Ectodermal cell (in vitro differentiated cells): ENCODE results near the gene RAMP1.
"Not testable (repeated sequence)": the region's sequence is repeated elsewhere in the genome, so short reads cannot be mapped to it uniquely, and the experiment has no call there.

Experiments used
- H3K27ac ChIP-seq: 2 replicates; pipeline ENCODE4 v1.7.0; 2013; ENCODE audit warnings: mild to moderate bottlenecking, low read depth, low read length; ENCODE audit not compliant: insufficient read depth, poor library complexity, severe bottlenecking
- H3K27me3 ChIP-seq: 2 replicates; pipeline ENCODE4 v1.7.0; 2013; ENCODE audit warnings: mild to moderate bottlenecking, low read length; ENCODE audit not compliant: insufficient read depth, control insufficient read depth, poor library complexity, severe bottlenecking
- H3K36me3 ChIP-seq: one replicate; pipeline ENCODE4 v1.7.0; 2013; ENCODE audit warnings: low read length; ENCODE audit not compliant: control insufficient read depth, insufficient read depth
- H3K4me1 ChIP-seq: one replicate; pipeline ENCODE4 v1.7.0; 2013; ENCODE audit warnings: low read length; ENCODE audit not compliant: control insufficient read depth, insufficient read depth
- H3K4me3 ChIP-seq: 2 replicates; pipeline ENCODE4 v1.7.0; 2013; ENCODE audit warnings: low read depth, low read length, control low read depth; ENCODE audit not compliant: insufficient read depth
- H3K9me3 ChIP-seq: 2 replicates; pipeline ENCODE4 v1.7.0; 2013; ENCODE audit warnings: mild to moderate bottlenecking, low read length, moderate library complexity; ENCODE audit not compliant: control insufficient read depth
- WGBS, 2 experiments: methylation state at CpG; one replicate each; pipeline ENCODE4 v1.1.7; 2013; ENCODE audit warnings: missing lambda C conversion rate in 2 of 2; 5-methylcytosine and 5-hydroxymethylcytosine counted together

Gene RAMP1

GRCh38 chr2:237833546-237833945 lies 25.9 kb upstream of the RAMP1 start:
- Histone ChIP-seq H3K4me3 (no peak overlapping the region), H3K27ac (no peak overlapping the region), H3K36me3 (no peaks in the 10 kb centered on the region), H3K9me3 (no peaks in the 10 kb centered on the region), H3K4me1 (no peaks in the 10 kb centered on the region), H3K27me3 (no peaks in the 10 kb centered on the region)
- 100% methylated on average over 1 of the region's 1 CpG; no CpG with 5 or more reads in 1 of the 2 experiments for WGBS, 2 experiments

GRCh38 chr2:237835372-237835771 lies 24.1 kb upstream of the RAMP1 start:
- H3K4me3 ChIP-seq = no peak overlapping the region
- H3K9me3 ChIP-seq = no peaks in the 10 kb centered on the region
- no peaks in the 10 kb centered on the region for H3K4me1 ChIP-seq
- no peaks in the 10 kb centered on the region for H3K27me3 ChIP-seq
- H3K27ac ChIP-seq = no peak overlapping the region
- H3K36me3 ChIP-seq = no peaks in the 10 kb centered on the region
- 90 to 93% methylated on average over 3 of the region's 3 CpGs for WGBS, 2 experiments

GRCh38 chr2:237841051-237841450 lies 18.4 kb upstream of the RAMP1 start:
- Histone ChIP-seq H3K9me3 (no peaks in the 10 kb centered on the region), H3K27ac (no peak overlapping the region), H3K4me1 (no peaks in the 10 kb centered on the region), H3K4me3 (no peak overlapping the region), H3K27me3 (no peaks in the 10 kb centered on the region), H3K36me3 (no peaks in the 10 kb centered on the region)
- WGBS, 2 experiments = 80 to 92% methylated on average over 3 of the region's 4 CpGs

DNA sequence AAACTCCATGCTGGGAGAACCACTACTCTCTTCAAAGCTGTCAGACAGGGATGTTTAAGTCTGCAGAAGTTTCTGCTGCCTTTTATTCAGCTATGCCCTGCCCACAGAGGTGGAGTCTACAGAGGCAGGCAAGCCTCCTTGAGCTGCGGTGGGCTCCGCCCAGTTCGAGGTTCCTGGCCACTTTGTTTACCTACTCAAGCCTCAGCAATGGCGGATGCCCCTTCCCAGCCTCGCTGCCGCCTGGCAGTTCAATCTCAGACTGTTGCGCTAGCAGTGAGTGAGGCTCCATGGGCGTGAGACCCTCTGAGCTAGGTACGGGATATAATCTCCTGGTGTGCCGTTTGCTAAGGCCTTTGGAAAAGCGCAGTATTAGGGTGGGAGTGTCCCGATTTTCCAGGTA lies 10.5 kb upstream of the RAMP1 start:
- H3K36me3 ChIP-seq, H3K27me3 ChIP-seq, H3K4me1 ChIP-seq, H3K9me3 ChIP-seq, H3K27ac ChIP-seq, H3K4me3 ChIP-seq: not testable (repeated sequence)
- 94 to 96% methylated on average over 12 of the region's 12 CpGs for WGBS, 2 experiments

GRCh38 chr2:237854295-237854694 lies 5.1 kb upstream of the RAMP1 start:
- Histone ChIP-seq H3K4me1 (peaks cover 20% of the 10 kb centered on the region), H3K27ac (no peak overlapping the region), H3K27me3 (peaks cover 15% of the 10 kb centered on the region), H3K36me3 (no peaks in the 10 kb centered on the region), H3K9me3 (no peaks in the 10 kb centered on the region), H3K4me3 (no peak overlapping the region)
- 71 to 81% methylated on average over 3 of the region's 3 CpGs for WGBS, 2 experiments

GRCh38 chr2:237857791-237858190 lies 1.6 kb upstream of the RAMP1 start:
- Histone ChIP-seq H3K27me3 (peaks cover 48% of the 10 kb centered on the region), H3K27ac (no peak overlapping the region), H3K4me3 (no peak overlapping the region), H3K4me1 (peaks cover 20% of the 10 kb centered on the region), H3K9me3 (no peaks in the 10 kb centered on the region), H3K36me3 (no peaks in the 10 kb centered on the region)
- WGBS, 2 experiments = 83 to 86% methylated on average over 8 of the region's 8 CpGs

- Histone ChIP-seq H3K27ac (no peak overlapping the region), H3K4me1 (peaks cover 20% of the 10 kb centered on the region), H3K4me3 (no peak overlapping the region), H3K9me3 (no peaks in the 10 kb centered on the region), H3K27me3 (peaks cover 48% of the 10 kb centered on the region), H3K36me3 (no peaks in the 10 kb centered on the region)
- 40 to 46% methylated on average over 14 of the region's 14 CpGs for WGBS, 2 experiments
Measured at GRCh38 chr2:237858294-237859081, 935 bp upstream of the RAMP1 start.

GRCh38 chr2:237859082-237859433 lies 365 bp upstream of the RAMP1 start:
- Histone ChIP-seq H3K4me1 (peaks cover 22% of the 10 kb centered on the region), H3K4me3 (no peak overlapping the region), H3K36me3 (no peaks in the 10 kb centered on the region), H3K9me3 (no peaks in the 10 kb centered on the region), H3K27ac (no peak overlapping the region), H3K27me3 (peaks cover 48% of the 10 kb centered on the region)
- 58 to 60% methylated on average over 15 of the region's 15 CpGs for WGBS, 2 experiments

DNA sequence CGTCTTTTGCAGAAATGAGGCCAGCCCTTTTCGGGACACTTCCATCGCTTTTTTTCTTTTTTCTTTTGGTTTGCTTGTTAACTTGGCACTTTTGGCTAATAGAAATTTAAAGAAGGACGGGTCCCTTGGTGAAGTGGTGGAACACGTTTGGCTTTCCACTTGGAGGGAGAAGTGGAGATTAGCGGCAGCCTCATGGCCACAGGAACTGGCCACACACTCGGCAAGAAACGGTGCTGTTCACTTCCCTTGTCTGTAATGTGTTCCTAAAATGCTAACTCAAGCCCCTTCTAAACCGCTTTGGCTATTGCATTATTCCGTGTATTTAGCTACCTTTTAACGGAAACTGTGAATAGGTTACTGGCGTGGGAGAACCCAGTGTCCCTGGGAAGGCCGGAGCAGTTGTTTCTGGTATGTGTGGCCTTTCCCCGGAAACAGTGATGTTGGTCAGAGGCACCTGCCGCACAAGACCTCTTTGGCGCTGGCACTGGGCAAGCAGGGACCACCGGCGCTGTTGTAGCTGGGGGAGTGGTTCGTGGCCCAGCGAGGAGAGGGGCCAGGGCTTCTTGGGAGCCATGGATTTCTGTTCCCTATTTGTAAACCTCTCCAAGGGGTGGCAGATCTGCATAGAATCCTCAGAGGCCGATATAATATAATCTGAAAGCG lies 981 bp downstream of the RAMP1 start:
- Histone ChIP-seq H3K4me3 (no peak overlapping the region), H3K27me3 (peaks cover 45% of the 10 kb centered on the region), H3K4me1 (peaks cover 28% of the 10 kb centered on the region), H3K9me3 (no peaks in the 10 kb centered on the region), H3K27ac (no peak overlapping the region), H3K36me3 (no peaks in the 10 kb centered on the region)
- WGBS, 2 experiments = 77 to 79% methylated on average over 22 of the region's 22 CpGs

DNA sequence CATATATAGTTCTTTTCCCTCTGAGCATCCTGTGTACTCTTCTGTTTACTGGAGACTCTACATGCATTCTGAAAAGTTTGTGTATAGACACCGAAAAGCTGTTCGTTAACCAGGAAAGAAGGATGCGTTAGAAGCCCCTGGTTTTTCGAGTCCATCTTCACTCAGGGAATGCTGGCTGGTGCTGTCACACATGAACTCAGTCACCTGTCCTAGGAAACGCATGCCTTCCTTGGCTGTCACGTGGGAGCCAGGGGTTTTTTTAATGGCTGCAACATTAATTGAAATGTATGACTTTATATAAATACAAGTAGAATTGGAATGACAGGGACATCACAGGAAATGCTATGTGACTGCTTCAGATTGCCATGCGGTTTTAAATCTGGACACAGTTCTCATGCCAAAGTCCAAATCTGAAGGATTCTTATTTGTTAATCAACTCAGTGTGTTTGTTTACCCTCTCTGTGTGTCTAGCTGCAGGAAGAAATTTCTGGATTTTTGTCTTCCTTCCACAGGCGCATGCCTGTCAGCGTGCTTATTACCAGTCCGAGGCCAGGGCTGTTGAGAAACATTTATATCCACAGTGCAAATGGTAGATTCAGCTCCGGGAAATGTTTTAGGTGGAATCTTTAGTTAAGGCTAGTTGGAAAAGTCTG lies 2.6 kb downstream of the RAMP1 start:
- H3K4me3 ChIP-seq = no peak overlapping the region
- peaks cover 28% of the 10 kb centered on the region for H3K4me1 ChIP-seq
- WGBS, 2 experiments = 95 to 96% methylated on average over 11 of the region's 11 CpGs
- no peaks in the 10 kb centered on the region for H3K9me3 ChIP-seq
- peaks cover 45% of the 10 kb centered on the region for H3K27me3 ChIP-seq
- no peak overlapping the region for H3K27ac ChIP-seq
- H3K36me3 ChIP-seq = no peaks in the 10 kb centered on the region
